GM12864 (cell line): ENCODE data around the gene ZNF184.

Source experiments
- DNase-seq: peaks from one replicate; pipeline ENCODE4 v3.0.0-alpha.2; 2011; ENCODE audit warnings: low read depth
- H3K4me3 ChIP-seq: 2 replicates; pipeline ENCODE4 v1.5.1; 2011; ENCODE audit warnings: mild to moderate bottlenecking, low read depth, low read length, control low read depth
- TF ChIP-seq, protein P1 (sequence below): IDR thresholded peaks from 2 replicates; pipeline ENCODE4 v1.5.1; 2011; ENCODE audit warnings: low read depth, mild to moderate bottlenecking, moderate library complexity, low read length, control low read depth, inconsistent platforms; ENCODE audit errors: missing control alignments

ZNF184 gene

DNA sequence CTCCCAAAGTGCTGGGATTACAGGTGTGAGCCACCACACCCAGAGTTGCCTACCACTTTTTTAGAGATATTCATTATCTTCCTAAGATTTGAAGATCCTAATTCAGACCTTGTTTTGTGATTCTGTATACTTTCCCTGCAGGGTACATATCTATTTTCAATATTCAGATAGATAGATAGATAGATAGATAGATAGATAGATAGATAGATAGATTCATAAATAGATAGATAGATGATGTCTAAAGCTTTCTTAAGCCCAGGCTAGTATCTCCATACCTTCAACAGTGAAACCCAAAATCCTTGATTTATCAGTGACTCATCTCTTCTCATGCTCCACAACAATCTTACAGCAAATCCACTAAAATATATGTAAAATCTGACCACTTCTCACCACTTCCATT, 53.5 kb downstream of the ZNF184 start:
- TF ChIP-seq, protein P1, sequence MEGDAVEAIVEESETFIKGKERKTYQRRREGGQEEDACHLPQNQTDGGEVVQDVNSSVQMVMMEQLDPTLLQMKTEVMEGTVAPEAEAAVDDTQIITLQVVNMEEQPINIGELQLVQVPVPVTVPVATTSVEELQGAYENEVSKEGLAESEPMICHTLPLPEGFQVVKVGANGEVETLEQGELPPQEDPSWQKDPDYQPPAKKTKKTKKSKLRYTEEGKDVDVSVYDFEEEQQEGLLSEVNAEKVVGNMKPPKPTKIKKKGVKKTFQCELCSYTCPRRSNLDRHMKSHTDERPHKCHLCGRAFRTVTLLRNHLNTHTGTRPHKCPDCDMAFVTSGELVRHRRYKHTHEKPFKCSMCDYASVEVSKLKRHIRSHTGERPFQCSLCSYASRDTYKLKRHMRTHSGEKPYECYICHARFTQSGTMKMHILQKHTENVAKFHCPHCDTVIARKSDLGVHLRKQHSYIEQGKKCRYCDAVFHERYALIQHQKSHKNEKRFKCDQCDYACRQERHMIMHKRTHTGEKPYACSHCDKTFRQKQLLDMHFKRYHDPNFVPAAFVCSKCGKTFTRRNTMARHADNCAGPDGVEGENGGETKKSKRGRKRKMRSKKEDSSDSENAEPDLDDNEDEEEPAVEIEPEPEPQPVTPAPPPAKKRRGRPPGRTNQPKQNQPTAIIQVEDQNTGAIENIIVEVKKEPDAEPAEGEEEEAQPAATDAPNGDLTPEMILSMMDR: no peak
- H3K4me3 ChIP-seq: no peak overlapping the region
- no peak for DNase-seq

- TF ChIP-seq, protein P1: no peak
- no peak for DNase-seq
These were observed 57.0 kb downstream of the ZNF184 start for GRCh38 chr6:27415898-27416297.

DNA sequence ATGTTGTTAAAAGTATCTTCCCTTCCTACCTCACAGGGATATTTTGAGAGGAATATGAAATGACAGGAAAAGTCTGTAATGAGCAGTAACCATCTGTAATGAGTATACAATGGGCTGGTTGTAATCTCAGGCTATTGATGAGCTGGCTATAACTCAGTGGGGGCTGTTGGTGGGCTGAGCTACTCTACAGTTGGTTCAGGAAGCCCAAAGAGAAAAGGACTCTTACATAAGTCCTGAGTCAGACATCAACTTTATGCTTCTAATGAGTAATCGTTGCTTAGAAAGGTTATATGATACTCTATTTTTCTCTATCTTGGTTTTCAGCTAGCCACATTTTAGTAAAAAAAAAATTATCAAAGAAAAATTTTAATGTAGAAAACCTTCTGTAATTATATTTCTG, 57.9 kb downstream of the ZNF184 start:
- TF ChIP-seq, protein P1: no peak
- no peak for DNase-seq
- H3K4me3 ChIP-seq: no peak overlapping the region

More at GRCh38 chr6:27415898-27416297, 57.0 kb downstream of the ZNF184 start:
- H3K4me3 ChIP-seq: no peak overlapping the region

GRCh38 chr6:27414300-27414699, 58.6 kb downstream of the ZNF184 start:
- no peak for DNase-seq
- TF ChIP-seq, protein P1: no peak

GRCh38 chr6:27407153-27407814, 65.6 kb downstream of the ZNF184 start:
- no peak for DNase-seq
- no peak overlapping the region for H3K4me3 ChIP-seq
- TF ChIP-seq, protein P1: no peak

More at GRCh38 chr6:27414300-27414699, 58.6 kb downstream of the ZNF184 start:
- no peak overlapping the region for H3K4me3 ChIP-seq

DNA sequence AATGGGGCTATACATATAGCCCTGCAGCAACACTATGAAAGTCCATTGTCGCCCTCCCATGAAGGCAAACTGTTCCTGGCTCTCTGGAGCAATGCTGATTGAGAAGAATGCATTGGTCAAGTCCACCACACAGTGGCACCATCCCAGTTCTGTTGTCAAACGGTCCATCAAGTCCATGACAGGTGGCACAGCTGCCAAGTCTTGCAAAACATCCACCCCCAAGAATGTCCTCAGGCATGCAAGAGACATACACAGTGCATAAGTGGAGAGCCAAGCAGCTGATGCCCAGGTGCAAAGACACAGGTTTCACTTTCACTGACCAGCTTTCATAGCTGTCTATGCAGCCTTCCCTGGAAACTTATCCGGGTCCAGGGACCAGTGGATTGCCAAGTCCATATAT, 66.8 kb downstream of the ZNF184 start:
- no peak overlapping the region for H3K4me3 ChIP-seq
- TF ChIP-seq, protein P1: no peak
- no peak for DNase-seq
